NOMO-1 treated with dmso at 0.1 percent for 144 hours (cell line): ENCODE results near the gene DNAJC7.

Experiments
- DNase-seq: peaks from one replicate; lab custom pipeline; 2025; ENCODE audit not compliant: unreplicated experiment; lab: John Stamatoyannopoulos, UW

Gene DNAJC7

GRCh38 chr17:42016941-42017865 lies at the start of gene DNAJC7:
Gene DNAJC7, minus strand, starts transcription at chr17:42017439. Its CDS starts 23 bp downstream, at chr17:42017416.
- DNase-seq: peak; percentile 86

GRCh38 chr17:42065201-42065600 lies 48.0 kb upstream of the DNAJC7 start:
- DNase-seq: no peak

- no peak for DNase-seq
Measured at GRCh38 chr17:42062681-42063080, 45.4 kb upstream of the DNAJC7 start.

GRCh38 chr17:42061646-42062487 lies 44.6 kb upstream of the DNAJC7 start:
- no peak for DNase-seq

GRCh38 chr17:42060231-42060630 lies 43.0 kb upstream of the DNAJC7 start:
- no peak for DNase-seq

- DNase-seq: no peak
Measured at GRCh38 chr17:42059815-42060214, 42.6 kb upstream of the DNAJC7 start.

GRCh38 chr17:42058063-42058462 lies 40.8 kb upstream of the DNAJC7 start:
- no peak for DNase-seq

GRCh38 chr17:42056635-42057034 lies 39.4 kb upstream of the DNAJC7 start:
- DNase-seq: no peak

- no peak for DNase-seq
Measured at GRCh38 chr17:42055496-42055895, 38.3 kb upstream of the DNAJC7 start.

- DNase-seq: no peak
Measured at GRCh38 chr17:42055027-42055426, 37.8 kb upstream of the DNAJC7 start.

GRCh38 chr17:42053731-42054500 lies 36.7 kb upstream of the DNAJC7 start:
- DNase-seq: no peak

GRCh38 chr17:42052346-42052877 lies 35.2 kb upstream of the DNAJC7 start:
- no peak for DNase-seq

GRCh38 chr17:42051645-42052044 lies 34.4 kb upstream of the DNAJC7 start:
- no peak for DNase-seq

- no peak for DNase-seq
Measured at GRCh38 chr17:42051013-42051400, 33.8 kb upstream of the DNAJC7 start.

GRCh38 chr17:42050393-42051012 lies 33.3 kb upstream of the DNAJC7 start, which contains the start of gene C17orf113:
Gene C17orf113, minus strand, starts transcription at chr17:42050601. Its CDS starts 7,225 bp downstream, at chr17:42043376.
- DNase-seq: peak; percentile 39

GRCh38 chr17:42049834-42050392 lies 32.7 kb upstream of the DNAJC7 start:
- DNase-seq: no peak

- DNase-seq: no peak
Measured at GRCh38 chr17:42047343-42047742, 30.1 kb upstream of the DNAJC7 start.

- no peak for DNase-seq
Measured at GRCh38 chr17:42045719-42046118, 28.5 kb upstream of the DNAJC7 start.

GRCh38 chr17:42042598-42043319 lies 25.5 kb upstream of the DNAJC7 start:
- no peak for DNase-seq
